B cell (primary cell): Measurements from ENCODE around the gene DND1. TPM values are rescaled to one million over a fixed set of nuclear protein-coding genes. Genes with fewer than 3 reads are reported as not detected.
A peak's percentile ranks its signal among the peaks of the same experiment; 100 is the strongest.

Experiments
- ATAC-seq: fragments of 200-7000 bp; cut with Tn5 transposase; one replicate; pipeline ENCODE4 v1.10.0; 2021; ENCODE audit warnings: low read depth, mild to moderate bottlenecking, moderate number of reproducible peaks, moderate library complexity
- CTCF ChIA-PET: fragments of 350-600 bp; sonication (Branson Sonifier 250); formaldehyde crosslinking; loops from one replicate; lab custom pipeline; 2021; ENCODE audit warnings: antibody characterized with exemption, inconsistent platforms; lab: Charles Lee
- POLR2A ChIA-PET: fragments of 350-600 bp; sonication (Branson Sonifier 250); formaldehyde crosslinking; loops from one replicate; lab custom pipeline; 2021; ENCODE audit warnings: antibody characterized with exemption; lab: Charles Lee
- DNase-seq: peaks from one replicate; pipeline ENCODE4 v3.0.0; 2013
- H2AFZ ChIP-seq: 2 replicates; pipeline ENCODE4 v1.6.1; 2012; ENCODE audit warnings: mild to moderate bottlenecking, low read depth, low read length; ENCODE audit not compliant: insufficient read depth, poor library complexity, severe bottlenecking
- H3K27ac ChIP-seq, 2 donors: 1 replicate in 1 of 2; 2 replicates in 1 of 2; pipeline ENCODE4 v1.5.1; 2012 to 2013; ENCODE audit warnings: low read length in 2 of 2, mild to moderate bottlenecking in 2 of 2, moderate library complexity in 1 of 2
- H3K27me3 ChIP-seq, 4 experiments: fragments of 200-600 bp in 1 of 4; sonication (generic) in 1 of 4; replicated peaks in 1 of 4; 1 replicate in 2 of 4; 2 replicates in 2 of 4; pipeline versions ENCODE4 v1.6.1 to v1.7.0; 2013 to 2016; ENCODE audit warnings: low read length in 3 of 4, mild to moderate bottlenecking in 2 of 4, mixed read lengths in 1 of 4, moderate library complexity in 1 of 4; ENCODE audit not compliant: insufficient read depth in 4 of 4, control insufficient read depth in 3 of 4; ENCODE audit errors: control extremely low read depth in 1 of 4
- H3K36me3 ChIP-seq, 2 experiments: replicated peaks in 1 of 2; 1 replicate in 1 of 2; 2 replicates in 1 of 2; pipeline versions ENCODE4 v1.6.1 to v1.7.1; 2013; ENCODE audit warnings: low read length in 1 of 2; ENCODE audit not compliant: insufficient read depth in 2 of 2, control insufficient read depth in 1 of 2; ENCODE audit errors: control extremely low read depth in 1 of 2, extremely low read depth in 1 of 2
- H3K4me1 ChIP-seq, 2 donors: fragments of 200-600 bp in 1 of 2; sonication (generic) in 1 of 2; 1 replicate in 1 of 2; 2 replicates in 1 of 2; pipeline versions ENCODE4 v1.5.1 to v1.6.1; 2013 to 2017; ENCODE audit warnings: low read length in 2 of 2; ENCODE audit not compliant: control insufficient read depth in 2 of 2, insufficient read depth in 2 of 2
- H3K4me2 ChIP-seq: replicated peaks from 2 replicates; pipeline ENCODE3; 2012; ENCODE audit warnings: mild to moderate bottlenecking, low read depth, low read length; ENCODE audit not compliant: poor library complexity, severe bottlenecking
- H3K4me3 ChIP-seq, 5 experiments: fragments of 200-600 bp in 1 of 5; sonication (generic) in 1 of 5; 1 replicate in 3 of 5; 2 replicates in 2 of 5; pipeline versions ENCODE4 v1.5.1 to v1.7.0; 2011 to 2016; ENCODE audit warnings: low read length in 4 of 5, mild to moderate bottlenecking in 4 of 5, low read depth in 2 of 5, control low read depth in 1 of 5, moderate library complexity in 1 of 5; ENCODE audit not compliant: insufficient read depth in 1 of 5; ENCODE audit errors: control extremely low read depth in 1 of 5, extremely low read depth in 1 of 5
- H3K79me2 ChIP-seq: fragments of 200-600 bp; sonication (generic); one replicate; pipeline ENCODE4 v1.6.0; 2016; ENCODE audit warnings: low read length; ENCODE audit not compliant: control insufficient read depth, insufficient read depth
- H3K9ac ChIP-seq: fragments of 200-600 bp; sonication (generic); 2 replicates; pipeline ENCODE4 v1.6.1; 2017; ENCODE audit warnings: mild to moderate bottlenecking, low read length, moderate library complexity
- H3K9me3 ChIP-seq, 3 donors: one replicate each; pipeline versions ENCODE4 v1.6.1 to v1.7.1; 2013; ENCODE audit warnings: low read length in 2 of 3; ENCODE audit not compliant: control insufficient read depth in 2 of 3, insufficient read depth in 1 of 3; ENCODE audit errors: control extremely low read depth in 1 of 3
- H4K20me1 ChIP-seq: 2 replicates; pipeline ENCODE4 v1.6.0; 2012; ENCODE audit warnings: mild to moderate bottlenecking, low read length; ENCODE audit not compliant: insufficient read depth, control insufficient read depth, poor library complexity, severe bottlenecking
- H3K27ac Mint-ChIP-seq: one replicate; pipeline ENCODE4 v1.8.0; 2021; ENCODE audit warnings: mixed read lengths
- H3K27me3 Mint-ChIP-seq: one replicate; pipeline ENCODE4 v1.8.0; 2021; ENCODE audit warnings: mixed read lengths
- H3K4me1 Mint-ChIP-seq: one replicate; pipeline ENCODE4 v1.8.0; 2021; ENCODE audit warnings: mixed read lengths
- H3K4me3 Mint-ChIP-seq: one replicate; pipeline ENCODE4 v1.8.0; 2021; ENCODE audit warnings: mixed read lengths
- H3K9me3 Mint-ChIP-seq: one replicate; pipeline ENCODE4 v1.8.0; 2022; ENCODE audit warnings: mixed read lengths; ENCODE audit not compliant: insufficient read depth
- CTCF ChIP-seq: fragments of 200-600 bp; IDR thresholded peaks from one replicate; pipeline ENCODE4 v1.8.0; 2022; ENCODE audit warnings: antibody characterized with exemption, mild to moderate bottlenecking
- EZH2 ChIP-seq: IDR thresholded peaks from 2 replicates; pipeline ENCODE4 v1.6.1; 2012; ENCODE audit warnings: borderline replicate concordance, low read depth, mild to moderate bottlenecking, moderate library complexity, low read length; ENCODE audit not compliant: insufficient read depth, poor library complexity, severe bottlenecking
- WGBS: methylation state at CpG from one replicate; pipeline ENCODE4 v1.1.5; 2013; ENCODE audit warnings: missing lambda C conversion rate; ENCODE audit not compliant: insufficient coverage; 5-methylcytosine and 5-hydroxymethylcytosine counted together
- intact Hi-C: fragments of 100-400 bp; cut with micrococcal nuclease; formaldehyde crosslinking; loops from one replicate; pipeline ENCODE4 v1.10.0; 2022
- polyA plus RNA-seq: library from polyadenylated mRNA; depleted of rRNA; stranded (reverse); fragments of >200 nt; gene quantifications from 2 replicates; pipeline ENCODE4 v1.2.3, GENCODE V29; 2012
- small RNA-seq: library from RNA; depleted of rRNA; stranded (forward); fragments of <200 nt; gene quantifications from one replicate; pipeline ENCODE3, GENCODE V24; 2012; ENCODE audit warnings: low replicate concordance, low read depth; ENCODE audit not compliant: insufficient read length
- total RNA-seq, 2 donors: library from RNA; stranded (reverse); fragments of 120-200 nt in 1 of 2; gene quantifications; 1 replicate in 1 of 2; 2 replicates in 1 of 2; pipeline versions ENCODE4 v1.2.3 to v1.2.4, GENCODE V29; 2013 to 2022

DND1 gene
- total and polyA plus RNA-seq, 2 donors (not counting 1 experiment from before 2014, with no cell fraction given): 3.0 to 3.6 TPM

DNA sequence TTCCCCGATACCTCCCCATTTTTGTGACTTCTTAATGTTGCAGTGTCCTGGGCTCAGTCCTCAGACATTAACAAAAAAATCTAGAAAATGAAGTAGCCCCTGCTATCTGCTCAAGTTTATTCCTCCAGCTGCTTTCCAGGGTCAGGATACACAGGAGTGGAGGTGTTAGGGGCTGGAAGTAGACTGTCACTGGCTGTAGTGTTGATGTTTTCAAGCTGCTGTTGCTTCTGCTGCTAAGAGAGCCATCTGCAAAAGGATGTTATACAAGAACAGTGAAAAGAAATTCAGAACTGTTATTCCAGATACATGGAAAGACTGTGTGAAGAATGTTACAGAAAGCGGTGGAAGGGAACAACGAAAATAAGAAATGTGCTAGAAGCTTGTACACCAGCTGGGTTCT is 51.1 kb downstream of the DND1 start:
- POLR2A ChIA-PET: interaction anchor here (0.6 kb wide), 1 partner anchor 12 kb away, joined by 9 read pairs; no protein-coding TSS in a partner anchor
- 97% methylated on average over 3 of the region's 3 CpGs for WGBS

More for the DNA sequence above, 51.1 kb downstream of the DND1 start:
- Histone ChIP-seq H3K4me1 (no peaks in the 10 kb centered on the region), H2AFZ (no peak overlapping the region), H3K27ac (no peak overlapping the region), H3K79me2 (no peaks in the 10 kb centered on the region), H3K4me2 (no peak overlapping the region), H3K4me3 (no peak overlapping the region), H3K27me3 (peaks cover 0 to 4% (median 0%) of the 10 kb centered on the region in 4 experiments), H3K9ac (no peak overlapping the region), H4K20me1 (no peaks in the 10 kb centered on the region), H3K36me3 (no peaks in the 10 kb centered on the region), H3K9me3 (peaks cover 0 to 3% (median 0%) of the 10 kb centered on the region in 3 donors)
- no peak for TF ChIP-seq EZH2
- TF ChIP-seq CTCF: no peak
- peaks cover 3% of the 10 kb centered on the region for H3K9me3 Mint-ChIP-seq
- ATAC-seq: no peak
- DNase-seq: no peak
- H3K4me3 Mint-ChIP-seq: no peak overlapping the region
- intact Hi-C loops: no loop called here
- no peak overlapping the region for H3K27ac Mint-ChIP-seq
- H3K4me1 Mint-ChIP-seq: no peaks in the 10 kb centered on the region
- H3K27me3 Mint-ChIP-seq: peaks cover 31% of the 10 kb centered on the region
- CTCF ChIA-PET: no interaction called here

Small RNA genes within 50 kb of the gene (small RNA-seq; reads per million reads assigned to genes)
- gene VTRNA1-1 (26.9 reads per million, percentile 91 among the genes with 10 or more reads in this experiment), gene VTRNA1-2 (not detected)

Other genes with a start within 250 kb of the DND1 start
- 8.8 and 15.0 TPM in 2 replicates for gene EIF4EBP3, start 125.9 kb downstream of the DND1 start, total RNA-seq
- 13.8 and 18.2 TPM in 2 replicates for gene EIF4EBP3, start 125.9 kb downstream of the DND1 start, polyA plus RNA-seq
- gene SRA1, start 116.1 kb downstream of the DND1 start, total RNA-seq: 25.6 and 27.1 TPM in 2 replicates
- 23.2 and 34.4 TPM in 2 replicates for gene SRA1, start 116.1 kb downstream of the DND1 start, polyA plus RNA-seq
- 73.9 and 79.7 TPM in 2 replicates for gene APBB3, start 109.0 kb downstream of the DND1 start, total RNA-seq
- 126 and 156 TPM in 2 replicates for gene APBB3, start 109.0 kb downstream of the DND1 start, polyA plus RNA-seq
- 44.0 and 48.6 TPM in 2 replicates for gene SLC35A4, start 108.7 kb downstream of the DND1 start, total RNA-seq
- gene SLC35A4, start 108.7 kb downstream of the DND1 start, polyA plus RNA-seq: 32.6 and 57.8 TPM in 2 replicates
- gene CD14, start 40.4 kb downstream of the DND1 start, total RNA-seq: 0.97 and 1.8 TPM in 2 replicates
- 4.3 and 11.4 TPM in 2 replicates for gene CD14, start 40.4 kb downstream of the DND1 start, polyA plus RNA-seq
- gene TMCO6, start 34.1 kb downstream of the DND1 start, total RNA-seq: 33.3 and 36.2 TPM in 2 replicates
- gene TMCO6, start 34.1 kb downstream of the DND1 start, polyA plus RNA-seq: 70.4 and 78.3 TPM in 2 replicates
- 40.7 and 41.9 TPM in 2 replicates for gene NDUFA2, start 25.9 kb downstream of the DND1 start, total RNA-seq
- gene NDUFA2, start 25.9 kb downstream of the DND1 start, polyA plus RNA-seq: 45.3 and 65.9 TPM in 2 replicates
- 108 and 110 TPM in 2 replicates for gene IK, start 25.7 kb downstream of the DND1 start, total RNA-seq
- gene IK, start 25.7 kb downstream of the DND1 start, polyA plus RNA-seq: 54.0 and 91.0 TPM in 2 replicates
- 44.7 and 46.2 TPM in 2 replicates for gene WDR55, start 8.7 kb downstream of the DND1 start, total RNA-seq
- gene WDR55, start 8.7 kb downstream of the DND1 start, polyA plus RNA-seq: 43.4 and 55.9 TPM in 2 replicates
- 60.5 and 65.6 TPM in 2 replicates for gene HARS1, start 17.8 kb upstream of the DND1 start, total RNA-seq
- gene HARS1, start 17.8 kb upstream of the DND1 start, polyA plus RNA-seq: 32.6 and 46.1 TPM in 2 replicates
- 65.1 and 68.0 TPM in 2 replicates for gene HARS2, start 17.9 kb upstream of the DND1 start, total RNA-seq
- 27.3 and 38.0 TPM in 2 replicates for gene HARS2, start 17.9 kb upstream of the DND1 start, polyA plus RNA-seq
- 55.7 and 55.8 TPM in 2 replicates for gene ZMAT2, start 26.9 kb upstream of the DND1 start, total RNA-seq
- gene ZMAT2, start 26.9 kb upstream of the DND1 start, polyA plus RNA-seq: 11.2 and 18.3 TPM in 2 replicates
- gene PCDHA1, start 112.6 kb upstream of the DND1 start, total RNA-seq: not detected in 2 replicates
- not detected in 2 replicates for gene PCDHA1, start 112.6 kb upstream of the DND1 start, polyA plus RNA-seq
- not detected in 2 replicates for gene PCDHA2, start 121.3 kb upstream of the DND1 start, total RNA-seq
- gene PCDHA2, start 121.3 kb upstream of the DND1 start, polyA plus RNA-seq: not detected in 2 replicates
- not detected in 2 replicates for gene PCDHA3, start 127.5 kb upstream of the DND1 start, total RNA-seq
- not detected in 2 replicates for gene PCDHA3, start 127.5 kb upstream of the DND1 start, polyA plus RNA-seq
- gene PCDHA4, start 133.5 kb upstream of the DND1 start, total RNA-seq: not detected in 2 replicates
- not detected in 2 replicates for gene PCDHA4, start 133.5 kb upstream of the DND1 start, polyA plus RNA-seq
- gene PCDHA5, start 148.0 kb upstream of the DND1 start, total RNA-seq: not detected in 2 replicates
- gene PCDHA5, start 148.0 kb upstream of the DND1 start, polyA plus RNA-seq: not detected in 2 replicates
- not detected in 2 replicates for gene PCDHA6, start 154.4 kb upstream of the DND1 start, total RNA-seq
- gene PCDHA6, start 154.4 kb upstream of the DND1 start, polyA plus RNA-seq: not detected in 2 replicates
- gene PCDHA7, start 160.7 kb upstream of the DND1 start, total RNA-seq: not detected in 2 replicates
- 0.03 TPM in 1 of 2 replicates, not detected in the other for gene PCDHA7, start 160.7 kb upstream of the DND1 start, polyA plus RNA-seq
- gene PCDHA8, start 167.6 kb upstream of the DND1 start, total RNA-seq: not detected in 2 replicates
- gene PCDHA8, start 167.6 kb upstream of the DND1 start, polyA plus RNA-seq: not detected in 2 replicates
- not detected in 2 replicates for gene PCDHA9, start 174.8 kb upstream of the DND1 start, total RNA-seq
- gene PCDHA9, start 174.8 kb upstream of the DND1 start, polyA plus RNA-seq: not detected in 2 replicates
- gene PCDHA10, start 182.3 kb upstream of the DND1 start, total RNA-seq: not detected in 2 replicates
- not detected in 2 replicates for gene PCDHA10, start 182.3 kb upstream of the DND1 start, polyA plus RNA-seq
- gene PCDHA11, start 195.4 kb upstream of the DND1 start, total RNA-seq: not detected in 2 replicates
- gene PCDHA11, start 195.4 kb upstream of the DND1 start, polyA plus RNA-seq: not detected in 2 replicates
- gene PCDHA12, start 201.7 kb upstream of the DND1 start, total RNA-seq: not detected in 2 replicates
- gene PCDHA12, start 201.7 kb upstream of the DND1 start, polyA plus RNA-seq: not detected in 2 replicates
- gene PCDHA13, start 208.5 kb upstream of the DND1 start, total RNA-seq: not detected in 2 replicates
- gene PCDHA13, start 208.5 kb upstream of the DND1 start, polyA plus RNA-seq: not detected in 2 replicates